Esophagus squamous epithelium (tissue), 5 donors: ENCODE results near the gene ATP2B2. TPM values are rescaled to one million over a fixed set of nuclear protein-coding genes. Genes with fewer than 3 reads are reported as not detected.

Experiments
- DNase-seq: peaks from one replicate; lab custom pipeline; 2025; lab: John Stamatoyannopoulos, UW
- H3K27ac ChIP-seq, 4 donors: fragments of 200-600 bp; sonication (generic); one replicate each; pipeline ENCODE4 v1.5.1; 2016 to 2019; ENCODE audit warnings: mild to moderate bottlenecking in 1 of 4
- H3K27me3 ChIP-seq, 4 donors: fragments of 200-600 bp; sonication (generic); 1 replicate in 3 of 4; 2 replicates in 1 of 4; pipeline versions ENCODE4 v1.5.1 to v1.6.0; 2017 to 2021; ENCODE audit warnings: antibody characterized with exemption in 1 of 4
- H3K36me3 ChIP-seq, 3 donors: fragments of 200-600 bp; sonication (generic); one replicate each; pipeline ENCODE4 v1.5.1; 2016 to 2019
- H3K4me1 ChIP-seq, 3 donors: fragments of 200-600 bp; sonication (generic); one replicate each; pipeline ENCODE4 v1.5.1; 2017 to 2019
- H3K4me3 ChIP-seq, 4 donors: fragments of 200-600 bp; sonication (generic); 1 replicate in 3 of 4; 2 replicates in 1 of 4; pipeline ENCODE4 v1.5.1; 2016 to 2019; ENCODE audit warnings: mild to moderate bottlenecking in 2 of 4, moderate library complexity in 1 of 4
- H3K9me3 ChIP-seq, 3 donors: fragments of 200-600 bp; sonication (generic); one replicate each; pipeline ENCODE4 v1.5.1; 2016 to 2019
- POLR2A ChIP-seq, 4 donors: fragments of 450-650 bp; IDR thresholded peaks; one replicate each; pipeline ENCODE4 v1.6.1; 2017; ENCODE audit warnings: antibody characterized with exemption in 4 of 4, mild to moderate bottlenecking in 4 of 4, moderate library complexity in 3 of 4
- WGBS, 2 donors: methylation state at CpG; one replicate each; pipeline ENCODE4 v1.1.5; 2018; 5-methylcytosine and 5-hydroxymethylcytosine counted together
- intact Hi-C: fragments of 100-400 bp; cut with DNase I; formaldehyde crosslinking; loops from one replicate; pipeline ENCODE4 v1.15.0; 2022
- total RNA-seq, 4 donors: library from RNA; depleted of rRNA; stranded (reverse); fragments of >200 nt; gene quantifications; one replicate each; pipeline ENCODE4 v1.1.0, GENCODE V29; 2016
- TF ChIP-seq, protein P1 (sequence below), 6 experiments: fragments of 450-650 bp in 4 of 6; fragments of 200-600 bp in 2 of 6; sonication (generic) in 2 of 6; IDR thresholded peaks; one replicate each; pipeline ENCODE4 v1.5.1; 2016 to 2019; ENCODE audit warnings: antibody characterized with exemption in 6 of 6, mild to moderate bottlenecking in 4 of 6, moderate library complexity in 4 of 6
- donor health status: DM: yes; HTN: yes; CAD: no.

ATP2B2 gene
- total RNA-seq, 4 donors from 2014 or later = 0.31 to 0.57 (median 0.42) TPM

DNA sequence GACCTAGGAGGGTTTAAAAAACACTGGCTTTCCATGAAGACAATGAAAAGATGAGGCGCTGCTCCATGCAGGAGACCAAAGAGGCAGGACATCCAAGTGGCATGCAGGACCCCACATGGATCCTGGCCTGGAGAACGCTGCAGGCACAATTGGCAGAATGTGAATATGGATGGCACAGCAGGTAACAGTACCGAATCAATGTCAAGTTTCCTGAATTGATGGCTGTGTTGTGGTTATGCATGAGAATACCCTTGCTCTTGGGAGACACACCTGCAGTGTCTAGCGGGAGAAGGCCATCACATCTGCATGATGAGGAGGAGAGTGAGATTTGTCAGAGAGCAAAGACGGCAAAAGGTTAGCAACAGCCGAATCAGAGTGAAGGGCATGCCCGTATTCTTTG is 110.2 kb downstream of the ATP2B2 start:
- TF ChIP-seq, protein P1, sequence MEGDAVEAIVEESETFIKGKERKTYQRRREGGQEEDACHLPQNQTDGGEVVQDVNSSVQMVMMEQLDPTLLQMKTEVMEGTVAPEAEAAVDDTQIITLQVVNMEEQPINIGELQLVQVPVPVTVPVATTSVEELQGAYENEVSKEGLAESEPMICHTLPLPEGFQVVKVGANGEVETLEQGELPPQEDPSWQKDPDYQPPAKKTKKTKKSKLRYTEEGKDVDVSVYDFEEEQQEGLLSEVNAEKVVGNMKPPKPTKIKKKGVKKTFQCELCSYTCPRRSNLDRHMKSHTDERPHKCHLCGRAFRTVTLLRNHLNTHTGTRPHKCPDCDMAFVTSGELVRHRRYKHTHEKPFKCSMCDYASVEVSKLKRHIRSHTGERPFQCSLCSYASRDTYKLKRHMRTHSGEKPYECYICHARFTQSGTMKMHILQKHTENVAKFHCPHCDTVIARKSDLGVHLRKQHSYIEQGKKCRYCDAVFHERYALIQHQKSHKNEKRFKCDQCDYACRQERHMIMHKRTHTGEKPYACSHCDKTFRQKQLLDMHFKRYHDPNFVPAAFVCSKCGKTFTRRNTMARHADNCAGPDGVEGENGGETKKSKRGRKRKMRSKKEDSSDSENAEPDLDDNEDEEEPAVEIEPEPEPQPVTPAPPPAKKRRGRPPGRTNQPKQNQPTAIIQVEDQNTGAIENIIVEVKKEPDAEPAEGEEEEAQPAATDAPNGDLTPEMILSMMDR (IDR thresholded peaks at IDR 0.05) = no peak
- TF ChIP-seq POLR2A (IDR thresholded peaks at IDR 0.05) = no peak
- H3K27ac ChIP-seq = no peak overlapping the region
- no peak for DNase-seq
- no peaks in the 10 kb centered on the region for H3K27me3 ChIP-seq
- no peaks in the 10 kb centered on the region for H3K4me1 ChIP-seq
- intact Hi-C loops = no loop called here
- no peak overlapping the region for H3K4me3 ChIP-seq
- WGBS, 2 donors = 82 to 84% methylated on average over 7 of the region's 7 CpGs
- no peaks in the 10 kb centered on the region for H3K36me3 ChIP-seq
- no peaks in the 10 kb centered on the region for H3K9me3 ChIP-seq

DNA sequence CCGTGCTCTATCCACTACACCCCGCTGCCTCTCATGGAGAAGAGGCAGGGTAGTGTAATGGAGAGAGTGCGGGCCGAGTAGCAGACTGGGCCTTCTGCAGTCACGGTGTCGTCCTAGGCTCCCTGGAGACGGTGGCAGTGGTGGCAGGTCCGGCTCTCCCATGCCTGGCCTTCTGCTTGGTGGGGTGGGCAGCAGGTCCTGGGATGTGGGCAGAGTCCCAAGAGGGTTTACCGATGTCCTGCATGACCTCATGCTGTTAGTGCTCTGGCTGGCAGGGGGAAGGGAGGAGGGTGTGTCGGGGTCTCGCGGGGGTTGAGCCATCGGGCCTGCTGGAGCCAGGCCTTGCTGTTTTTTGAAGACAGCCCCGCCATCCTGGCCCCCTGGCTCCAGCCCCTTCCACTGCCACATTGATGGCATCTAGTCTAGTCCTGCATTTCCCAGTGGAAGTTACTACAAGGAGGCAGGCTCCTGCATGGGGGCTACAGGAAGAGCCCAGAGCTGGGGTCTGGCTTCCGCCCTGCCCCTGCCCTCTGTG is 110.8 kb downstream of the ATP2B2 start:
- Histone ChIP-seq H3K4me3 (no peak overlapping the region), H3K9me3 (peaks cover 0 to 2% (median 0%) of the 10 kb centered on the region in 3 donors), H3K36me3 (no peaks in the 10 kb centered on the region), H3K27ac (no peak overlapping the region), H3K4me1 (no peaks in the 10 kb centered on the region), H3K27me3 (no peaks in the 10 kb centered on the region)
- WGBS, 2 donors = 87 to 97% methylated on average over 4 to 6 of the region's 15 CpGs
- no peak for DNase-seq
- intact Hi-C loops = no loop called here
- TF ChIP-seq POLR2A (IDR thresholded peaks at IDR 0.05) = no peak
- TF ChIP-seq, protein P1 (IDR thresholded peaks at IDR 0.05) = no peak

DNA sequence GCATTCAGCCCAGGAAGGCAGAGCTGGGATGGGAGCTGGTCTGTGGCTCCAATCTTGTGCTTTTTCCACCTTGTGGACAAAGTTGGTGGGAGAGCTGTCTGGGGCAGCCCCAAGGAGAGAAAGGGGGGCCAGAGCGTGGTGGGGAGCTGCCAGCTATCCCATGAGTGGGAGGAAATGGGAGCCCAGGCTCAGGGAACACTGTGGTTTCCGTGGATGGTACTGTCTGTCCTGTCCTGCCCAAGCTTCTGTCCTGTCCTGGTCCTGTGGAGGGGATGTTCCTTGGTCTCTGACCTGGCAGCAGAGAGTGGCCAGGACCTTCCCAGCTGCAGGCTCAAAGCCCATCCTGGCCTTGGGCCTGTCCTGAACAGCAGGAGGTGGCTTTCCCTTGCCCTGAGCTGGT is 111.9 kb downstream of the ATP2B2 start:
- no peaks in the 10 kb centered on the region for H3K27me3 ChIP-seq
- no peaks in the 10 kb centered on the region for H3K4me1 ChIP-seq
- no peak for DNase-seq
- no peaks in the 10 kb centered on the region for H3K36me3 ChIP-seq
- H3K9me3 ChIP-seq = peaks cover 0 to 10% (median 5%) of the 10 kb centered on the region in 3 donors
- TF ChIP-seq, protein P1 (IDR thresholded peaks at IDR 0.05) = no peak
- no peak for TF ChIP-seq POLR2A (IDR thresholded peaks at IDR 0.05)
- H3K4me3 ChIP-seq = no peak overlapping the region
- WGBS, 2 donors = 53 to 64% methylated on average over 2 of the region's 2 CpGs
- intact Hi-C loops = no loop called here
- no peak overlapping the region for H3K27ac ChIP-seq

DNA sequence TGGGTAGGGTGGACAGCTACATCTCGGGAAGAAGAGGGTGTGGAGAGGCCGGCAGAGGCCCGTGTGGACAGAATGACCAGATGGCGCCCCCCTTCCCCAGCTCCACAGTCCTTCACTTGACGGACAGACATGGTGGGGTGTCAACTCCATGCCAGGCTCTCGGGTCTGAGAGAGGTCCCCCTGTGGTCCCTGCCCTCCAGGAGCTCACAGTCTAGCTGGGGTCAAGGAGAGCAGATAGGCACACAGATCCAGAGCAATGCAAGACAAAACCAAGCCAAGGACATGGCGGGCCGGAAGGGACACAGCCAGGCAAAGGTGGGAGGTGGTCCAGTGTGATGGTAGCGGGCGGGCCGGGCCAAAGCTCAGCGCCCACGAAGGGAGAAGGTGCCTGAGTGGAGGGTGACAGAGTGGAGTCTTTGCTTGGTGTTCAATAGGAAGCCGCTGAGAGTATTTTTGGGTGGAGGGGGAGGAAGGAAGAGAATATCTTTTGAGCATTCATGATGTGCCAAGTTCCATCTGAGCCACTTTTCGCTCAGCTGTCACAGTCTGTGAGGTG is 112.4 kb downstream of the ATP2B2 start:
- no peak overlapping the region for H3K4me3 ChIP-seq
- H3K4me1 ChIP-seq = no peaks in the 10 kb centered on the region
- 84 to 89% methylated on average over 12 to 13 of the region's 15 CpGs for WGBS, 2 donors
- H3K36me3 ChIP-seq = no peaks in the 10 kb centered on the region
- DNase-seq = no peak
- TF ChIP-seq, protein P1 (IDR thresholded peaks at IDR 0.05) = no peak
- H3K27me3 ChIP-seq = no peaks in the 10 kb centered on the region
- H3K27ac ChIP-seq = no peak overlapping the region
- intact Hi-C loops = no loop called here
- peaks cover 0 to 16% (median 11%) of the 10 kb centered on the region in 3 donors for H3K9me3 ChIP-seq

DNA sequence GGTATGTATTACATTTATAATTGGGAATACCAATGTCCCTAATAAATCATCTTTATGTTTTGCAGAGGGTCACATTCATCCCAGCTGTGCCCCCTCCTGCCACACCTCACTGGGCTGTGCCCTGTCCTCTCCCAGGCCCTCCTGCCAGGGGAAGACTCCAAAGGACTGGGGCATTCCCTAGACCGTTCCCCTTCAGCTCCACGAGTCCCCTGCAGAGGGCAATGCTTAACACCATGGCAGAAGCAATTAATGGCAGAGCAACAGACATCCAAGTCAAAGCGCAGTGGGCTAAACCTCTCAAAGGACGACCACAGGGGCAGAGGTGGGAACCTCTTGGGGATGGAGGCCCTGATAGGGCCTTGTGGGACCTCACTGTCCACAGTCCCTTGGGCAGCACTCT is 113.1 kb downstream of the ATP2B2 start:
- DNase-seq = no peak
- no peaks in the 10 kb centered on the region for H3K36me3 ChIP-seq
- H3K9me3 ChIP-seq = peaks cover 0 to 23% (median 15%) of the 10 kb centered on the region in 3 donors
- intact Hi-C loops = no loop called here
- H3K27ac ChIP-seq = no peak overlapping the region
- no peak for TF ChIP-seq POLR2A (IDR thresholded peaks at IDR 0.05)
- TF ChIP-seq, protein P1 (IDR thresholded peaks at IDR 0.05) = no peak
- H3K4me1 ChIP-seq = no peaks in the 10 kb centered on the region
- H3K27me3 ChIP-seq = no peaks in the 10 kb centered on the region
- WGBS, 2 donors = 43 to 100% methylated on average over 1 to 3 of the region's 4 CpGs
- H3K4me3 ChIP-seq = no peak overlapping the region
